Upper lobe of left lung (tissue), 6 donors: ENCODE measurements around the gene RAB38. TPM values are rescaled to one million over a fixed set of nuclear protein-coding genes. Genes with fewer than 3 reads are reported as not detected.

ENCODE experiments used
- ATAC-seq, 2 donors: fragments of 200-7000 bp; cut with Tn5 transposase; one replicate each; pipeline ENCODE4 v1.9.1; 2022; ENCODE audit warnings: mild to moderate bottlenecking in 2 of 2, moderate library complexity in 2 of 2; ENCODE audit not compliant: low FRiP score in 2 of 2
- DNase-seq, 2 donors: peaks; one replicate each; pipeline ENCODE4 v3.0.0-alpha.2; 2019 to 2020
- H3K27ac ChIP-seq, 4 donors: fragments of 200-600 bp; sonication (generic); one replicate each; pipeline ENCODE4 v1.5.1; 2016 to 2019
- H3K27me3 ChIP-seq, 4 donors: fragments of 200-600 bp; sonication (generic); one replicate each; pipeline ENCODE4 v1.5.1; 2017 to 2019
- H3K36me3 ChIP-seq, 4 donors: fragments of 200-600 bp; sonication (generic); one replicate each; pipeline ENCODE4 v1.5.1; 2016 to 2019
- H3K4me1 ChIP-seq, 4 donors: fragments of 200-600 bp; sonication (generic); one replicate each; pipeline ENCODE4 v1.5.1; 2018 to 2019
- H3K4me3 ChIP-seq, 4 donors: fragments of 200-600 bp; sonication (generic); one replicate each; pipeline ENCODE4 v1.5.1; 2017 to 2019; ENCODE audit warnings: mild to moderate bottlenecking in 2 of 4, moderate library complexity in 1 of 4
- H3K9me3 ChIP-seq, 4 donors: fragments of 200-600 bp; sonication (generic); one replicate each; pipeline ENCODE4 v1.5.1; 2018 to 2019
- CTCF ChIP-seq, 6 experiments: fragments of 450-650 bp in 4 of 6; fragments of 200-600 bp in 2 of 6; sonication (generic) in 2 of 6; IDR thresholded peaks; one replicate each; pipeline ENCODE4 v1.5.1; 2016 to 2019; ENCODE audit warnings: antibody characterized with exemption in 6 of 6
- EP300 ChIP-seq, 4 donors: sonication (generic); formaldehyde crosslinking; IDR thresholded peaks; one replicate each; pipeline ENCODE4 v1.5.1; 2017; ENCODE audit warnings: antibody characterized with exemption in 4 of 4, control low read depth in 2 of 4
- POLR2A ChIP-seq, 4 donors: fragments of 450-650 bp; IDR thresholded peaks; one replicate each; pipeline ENCODE4 v1.5.1; 2016 to 2017; ENCODE audit warnings: antibody characterized with exemption in 4 of 4, mild to moderate bottlenecking in 2 of 4
- POLR2AphosphoS5 ChIP-seq, 2 donors: sonication (generic); formaldehyde crosslinking; IDR thresholded peaks; one replicate each; pipeline ENCODE4 v1.5.1; 2017; ENCODE audit warnings: antibody characterized with exemption in 2 of 2
- WGBS, 2 donors: methylation state at CpG; one replicate each; pipeline ENCODE4 v1.1.5; 2017 to 2018; 5-methylcytosine and 5-hydroxymethylcytosine counted together
- total RNA-seq, 6 donors: library from RNA; depleted of rRNA in 4 of 6; stranded (reverse); fragments of >200 nt in 4 of 6; gene quantifications; one replicate each; pipeline versions ENCODE4 v1.1.0 to v1.2.1, GENCODE V29; 2016 to 2021
- donor health status: DM: no; HTN: no; CAD: no; lungs with moderate emphysema.
- donor health status: DM: no; HTN: yes; CAD: no; lungs with severe emphysema.

The RAB38 gene
- total RNA-seq, 6 donors from 2014 or later, result 6.3 to 10.6 (median 7.1) TPM; not detected in 1

GRCh38 chr11:88103337-88104206 lies 71.7 kb downstream of the RAB38 start:
- H3K27ac ChIP-seq, result peak overlapping the region in 1 of 4 donors; percentile 31
- TF ChIP-seq CTCF (IDR thresholded peaks at IDR 0.05) (peak in 4 of 6 experiments; percentile 12 to 53 (median 44)), EP300 (IDR thresholded peaks at IDR 0.05) (no peak)
- peak; percentile 80 to 90 for ATAC-seq
- no peaks in the 10 kb centered on the region for H3K36me3 ChIP-seq
- DNase-seq, result peak in 1 of 2 donors; percentile 80
- H3K27me3 ChIP-seq, result no peaks in the 10 kb centered on the region
- 72 to 77% methylated on average over 9 of the region's 9 CpGs for WGBS, 2 donors
- H3K4me3 ChIP-seq, result no peak overlapping the region
- H3K4me1 ChIP-seq, result peaks cover 0 to 3% (median 0%) of the 10 kb centered on the region in 4 donors
- H3K9me3 ChIP-seq, result no peaks in the 10 kb centered on the region

- H3K4me1 ChIP-seq, result peaks cover 0 to 3% (median 0%) of the 10 kb centered on the region in 4 donors
- ATAC-seq (no peak), DNase-seq (no peak)
- WGBS, 2 donors, result 34 to 52% methylated on average over 3 of the region's 3 CpGs
- no peak overlapping the region for H3K27ac ChIP-seq
- no peak overlapping the region for H3K4me3 ChIP-seq
- no peaks in the 10 kb centered on the region for H3K36me3 ChIP-seq
- H3K9me3 ChIP-seq, result no peaks in the 10 kb centered on the region
- no peak for TF ChIP-seq EP300 (IDR thresholded peaks at IDR 0.05)
- no peak for TF ChIP-seq POLR2AphosphoS5 (IDR thresholded peaks at IDR 0.05)
- TF ChIP-seq POLR2A (IDR thresholded peaks at IDR 0.05), result no peak
- no peak for TF ChIP-seq CTCF (IDR thresholded peaks at IDR 0.05)
- H3K27me3 ChIP-seq, result no peaks in the 10 kb centered on the region
These were observed 72.7 kb downstream of the RAB38 start for GRCh38 chr11:88102598-88102934.

GRCh38 chr11:88101881-88102597 lies 73.2 kb downstream of the RAB38 start:
- Histone ChIP-seq H3K9me3 (no peaks in the 10 kb centered on the region), H3K36me3 (no peaks in the 10 kb centered on the region), H3K4me1 (peaks cover 0 to 3% (median 0%) of the 10 kb centered on the region in 4 donors), H3K27me3 (no peaks in the 10 kb centered on the region), H3K4me3 (no peak overlapping the region), H3K27ac (no peak overlapping the region)
- DNase-seq (no peak), ATAC-seq (no peak)
- no peak for TF ChIP-seq CTCF (IDR thresholded peaks at IDR 0.05)
- TF ChIP-seq EP300 (IDR thresholded peaks at IDR 0.05), result no peak
- no peak for TF ChIP-seq POLR2A (IDR thresholded peaks at IDR 0.05)
- TF ChIP-seq POLR2AphosphoS5 (IDR thresholded peaks at IDR 0.05), result no peak
- WGBS, 2 donors, result 78 to 91% methylated on average over 3 of the region's 3 CpGs

GRCh38 chr11:88100151-88100550 lies 75.1 kb downstream of the RAB38 start:
- 59 to 64% methylated on average over 6 of the region's 6 CpGs for WGBS, 2 donors

More at GRCh38 chr11:88100151-88100550, 75.1 kb downstream of the RAB38 start:
- Histone ChIP-seq H3K9me3 (no peaks in the 10 kb centered on the region), H3K36me3 (no peaks in the 10 kb centered on the region), H3K4me1 (peaks cover 0 to 3% (median 0%) of the 10 kb centered on the region in 4 donors), H3K27ac (no peak overlapping the region), H3K27me3 (no peaks in the 10 kb centered on the region), H3K4me3 (no peak overlapping the region)
- TF ChIP-seq POLR2A (IDR thresholded peaks at IDR 0.05), result no peak
- TF ChIP-seq EP300 (IDR thresholded peaks at IDR 0.05), result no peak
- TF ChIP-seq CTCF (IDR thresholded peaks at IDR 0.05), result no peak
- no peak for TF ChIP-seq POLR2AphosphoS5 (IDR thresholded peaks at IDR 0.05)
- no peak for ATAC-seq
- no peak for DNase-seq
